Dermis microvascular lymphatic vessel endothelial cell (primary cell): ENCODE data around the gene LGALS3BP. TPM values are rescaled to one million over a fixed set of nuclear protein-coding genes. Genes with fewer than 3 reads are reported as not detected.

ENCODE experiments used
- DNase-seq, 2 donors: peaks; one replicate each; pipeline versions ENCODE4 v3.0.0 to v3.0.0-alpha.2; 2010; ENCODE audit warnings: low read depth in 2 of 2
- total RNA-seq: library from RNA; depleted of rRNA; stranded (reverse); fragments of >200 nt; gene quantifications from 2 replicates; pipeline ENCODE4 v1.2.1, GENCODE V29; 2014

LGALS3BP gene
- total RNA-seq, 1 donor from 2014 or later: 1.4 TPM

- DNase-seq: no peak
Observed at GRCh38 chr17:79017546-79018369, 38.0 kb upstream of the LGALS3BP start.

- no peak for DNase-seq
Observed at GRCh38 chr17:79014158-79014758, 34.5 kb upstream of the LGALS3BP start.

- DNase-seq: no peak
Observed at GRCh38 chr17:79012563-79013134, 32.9 kb upstream of the LGALS3BP start.

- DNase-seq: peak in 1 of 2 donors; percentile 72
Observed at GRCh38 chr17:79011451-79012147, 31.9 kb upstream of the LGALS3BP start.

DNA sequence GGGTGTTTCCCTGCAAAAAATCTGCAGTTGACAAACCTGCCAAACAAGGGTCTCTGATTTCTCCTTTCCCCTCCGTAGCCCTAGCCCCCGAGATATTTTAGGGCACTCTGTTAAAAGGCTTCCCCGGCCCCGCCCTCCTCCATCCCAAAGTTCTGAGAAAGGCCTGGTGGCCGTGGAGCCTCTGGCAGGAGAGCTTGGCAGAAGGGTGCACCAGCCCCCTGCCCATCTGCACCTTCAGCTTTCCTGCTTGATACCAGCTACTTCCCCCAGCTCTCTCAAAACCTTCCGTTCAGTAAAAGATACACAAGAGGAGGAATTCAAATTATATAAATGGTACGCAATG, 30.6 kb upstream of the LGALS3BP start:
- no peak for DNase-seq

GRCh38 chr17:79009397-79010303, 29.9 kb upstream of the LGALS3BP start, which contains the start of gene CANT1:
Gene CANT1 (minus strand): TSS chr17:79009764. CDS start chr17:78997622, 12,142 bp downstream.
- DNase-seq: peak; percentile 69 to 86

DNA sequence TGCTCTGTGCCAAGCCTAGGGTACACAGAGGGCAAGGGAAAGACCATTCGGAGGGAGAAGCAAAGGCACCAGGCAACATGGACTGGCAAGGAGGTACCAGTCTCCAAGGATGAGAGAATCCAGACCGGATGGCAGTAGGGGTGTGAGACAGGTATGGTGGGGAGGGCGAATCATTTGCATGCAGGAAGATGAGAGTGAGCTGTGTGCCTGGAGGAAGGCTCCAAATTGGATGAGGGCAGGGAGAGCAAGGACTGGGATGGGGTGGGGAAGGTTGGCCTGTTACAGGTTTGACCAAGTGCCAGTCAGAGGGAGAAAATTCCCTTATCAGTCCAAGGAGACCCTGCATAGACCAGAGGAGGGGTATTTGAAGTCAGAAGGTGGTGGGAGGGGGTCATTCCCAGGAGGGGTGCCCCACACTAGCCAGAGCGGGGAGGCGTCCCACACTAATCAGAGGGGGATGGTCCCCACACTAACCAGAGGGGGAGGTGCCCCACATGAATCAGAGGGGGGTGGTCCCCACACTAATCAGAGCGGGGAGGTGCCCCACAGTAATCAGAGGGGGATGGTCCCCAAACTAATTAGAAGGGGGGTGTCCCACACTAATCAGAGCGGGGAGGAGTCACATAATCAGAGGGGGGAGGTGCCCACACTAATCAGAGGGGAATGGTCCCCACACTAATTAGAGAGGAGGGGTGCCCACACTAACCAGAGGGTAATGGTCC, 29.1 kb upstream of the LGALS3BP start:
- no peak for DNase-seq

- DNase-seq: no peak
Observed at GRCh38 chr17:79007504-79008381, 28.0 kb upstream of the LGALS3BP start.

GRCh38 chr17:79006794-79007503, 27.2 kb upstream of the LGALS3BP start:
- DNase-seq: no peak

DNA sequence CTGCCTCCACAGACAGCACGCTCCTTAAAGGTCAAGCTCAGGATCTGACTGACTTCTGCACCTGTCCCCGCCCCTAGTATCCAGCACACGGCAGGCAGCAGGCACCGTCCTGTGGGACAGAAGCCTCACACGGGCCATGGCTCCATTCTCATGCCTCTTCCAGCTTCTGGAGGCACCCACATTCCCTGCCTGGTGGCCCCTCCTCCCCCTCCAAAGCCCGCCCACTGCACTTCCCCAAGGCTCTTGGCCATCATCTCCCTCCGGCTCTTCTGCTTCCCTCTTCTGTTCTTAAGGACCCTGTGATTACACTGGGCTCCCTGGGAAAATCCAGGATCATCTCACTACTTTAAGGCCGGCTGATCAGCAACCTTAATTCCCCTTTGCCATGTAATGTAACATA, 26.3 kb upstream of the LGALS3BP start:
- no peak for DNase-seq

DNA sequence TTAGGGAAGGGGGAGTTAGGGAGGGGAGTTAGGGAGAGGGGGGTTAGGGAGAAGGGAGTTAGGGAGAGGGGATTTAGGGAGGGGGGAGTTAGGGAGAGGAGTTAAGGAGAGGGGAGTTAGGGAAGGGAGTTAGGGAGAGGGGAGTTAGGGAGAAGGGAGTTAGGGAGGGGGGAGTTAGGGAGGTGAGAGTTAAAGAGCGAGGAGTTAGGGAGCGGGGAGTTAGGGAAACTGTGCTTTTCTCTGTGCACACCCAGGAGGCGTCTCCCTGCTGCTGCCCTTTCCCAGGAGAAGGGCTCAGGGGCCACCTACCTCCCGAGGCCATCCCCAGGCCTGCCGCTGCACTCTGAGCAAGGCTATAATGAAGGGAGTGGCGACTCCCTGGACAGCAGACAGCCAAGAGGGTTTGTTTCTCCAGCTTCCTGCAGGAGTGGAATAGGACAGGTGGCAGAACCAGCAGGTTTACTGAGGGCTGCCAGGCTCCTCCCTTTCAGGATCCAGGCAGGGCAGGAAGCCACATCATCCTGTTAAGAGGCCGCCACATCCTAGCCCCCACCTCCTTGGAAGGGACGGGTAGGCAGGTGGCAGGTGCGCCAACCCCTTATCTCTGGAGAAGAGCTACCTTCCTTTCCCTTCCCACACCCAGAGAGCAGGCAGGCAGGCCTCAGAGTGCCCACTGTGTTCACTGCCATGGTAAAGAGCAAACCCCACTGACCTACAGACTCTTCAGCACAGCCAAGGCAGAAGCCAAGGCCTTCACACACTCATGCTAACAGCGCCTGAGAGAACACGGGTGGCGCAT, 25.5 kb upstream of the LGALS3BP start:
- peak in 1 of 2 donors; percentile 41 for DNase-seq

GRCh38 chr17:79003661-79004411, 24.1 kb upstream of the LGALS3BP start:
- no peak for DNase-seq

- DNase-seq: no peak
Observed at GRCh38 chr17:79002796-79003593, 23.3 kb upstream of the LGALS3BP start.

DNA sequence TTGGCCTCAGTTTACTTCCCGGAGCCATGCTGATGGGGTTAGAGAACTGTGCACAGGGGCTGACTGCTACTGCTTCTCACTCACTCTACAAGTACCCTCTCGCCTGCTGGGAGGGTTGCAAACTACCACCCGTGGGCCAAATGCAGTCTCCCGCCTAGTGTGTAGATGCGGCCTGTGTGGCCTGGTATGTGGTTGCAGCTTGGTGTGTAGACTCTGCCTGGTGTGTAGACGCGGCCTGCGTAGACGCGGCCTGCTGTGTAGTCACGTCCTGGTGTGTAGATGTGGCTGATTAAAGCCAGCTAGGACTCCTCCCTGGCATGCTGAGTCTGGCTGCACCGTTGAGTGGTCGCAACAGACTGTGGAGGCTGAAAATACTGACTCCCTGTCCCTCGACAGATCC, 22.6 kb upstream of the LGALS3BP start:
- DNase-seq: no peak

DNA sequence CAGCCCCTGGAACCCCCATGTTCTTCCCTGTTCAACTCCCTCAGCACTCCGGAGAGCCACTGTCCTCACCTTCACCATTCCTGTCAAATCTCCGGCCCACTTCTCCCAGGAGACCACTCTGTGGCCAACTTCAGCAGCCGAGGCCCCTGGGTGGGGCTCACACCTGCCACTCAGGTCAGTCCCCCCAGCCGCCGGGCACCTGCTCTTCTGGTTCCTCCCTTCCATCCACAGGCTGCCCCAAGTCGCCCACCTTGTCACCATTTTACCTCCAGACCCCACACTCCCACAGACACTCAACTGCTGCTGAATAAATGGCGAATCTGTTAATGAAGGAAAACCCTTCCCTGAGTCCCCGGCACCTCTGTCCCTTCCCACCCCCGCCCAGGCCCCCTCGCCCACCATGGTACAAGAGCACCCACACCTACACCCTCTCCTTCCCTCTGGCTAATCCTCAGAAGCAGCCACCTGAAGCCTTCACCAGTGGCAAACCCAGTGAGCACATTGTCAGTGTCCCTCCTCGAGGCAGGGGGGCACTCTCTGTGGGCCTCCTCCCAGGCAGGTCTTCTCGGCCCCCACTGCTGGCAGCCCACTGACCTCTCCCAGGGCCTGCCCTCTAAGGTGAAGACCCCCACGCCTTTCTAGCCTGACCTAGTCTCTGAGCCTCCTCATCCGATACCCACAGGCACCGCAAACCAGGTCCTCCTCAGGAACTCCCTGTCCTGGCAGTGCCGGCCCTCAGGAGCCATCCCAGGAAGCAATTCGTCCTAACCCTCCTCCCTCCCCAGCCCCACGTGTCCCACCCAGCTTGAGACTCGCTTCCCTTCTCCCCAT, 21.7 kb upstream of the LGALS3BP start:
- DNase-seq: no peak
